HepG2 (cell line): ENCODE results near the gene RPS6KA2. TPM values are rescaled to one million over a fixed set of nuclear protein-coding genes. Genes with fewer than 3 reads are reported as not detected.

Experiments
- ATAC-seq: fragments of 200-7000 bp; cut with Tn5 transposase; 3 replicates; pipeline ENCODE4 v1.9.1; 2020; ENCODE audit warnings: mild to moderate bottlenecking, moderate library complexity
- BruUV-seq: library from RNA; stranded (reverse); fragments of 400-500 nt; replicated peaks from 2 replicates; lab custom pipeline; 2021; lab: Mats Ljungman, UMichigan
- CTCF ChIA-PET: fragments of 300-600 bp; formaldehyde crosslinking; extraction: SDS; loops from one replicate; lab custom pipeline; 2021; ENCODE audit warnings: low total read pairs, inconsistent platforms, low intra/inter-chr PET ratio; lab: Yijun Ruan, JAX
- POLR2A ChIA-PET: fragments of 350-600 bp; sonication (Branson Sonifier 250); formaldehyde crosslinking; loops from one replicate; lab custom pipeline; 2020; ENCODE audit warnings: antibody characterized with exemption, inconsistent platforms; lab: Yijun Ruan, JAX
- DNase-seq: peaks from one replicate; pipeline ENCODE4 v3.0.0-alpha.2; 2015; ENCODE audit warnings: low spot score
- FAIRE-seq: peaks from 3 replicates; lab custom pipeline; 2011; peaks lifted over from hg19 to GRCh38; lab: Jason Lieb, UNC
- H2AFZ ChIP-seq: one replicate; pipeline ENCODE4 v1.6.1; 2011; ENCODE audit warnings: low read length, inconsistent platforms
- H3K27ac ChIP-seq: fragments of 300-600 bp; 3 replicates; pipeline ENCODE4 v1.8.0; 2011; ENCODE audit warnings: mixed run types, mild to moderate bottlenecking, mixed read lengths, low read length, inconsistent platforms; ENCODE audit not compliant: insufficient read depth; ENCODE audit errors: extremely low read length
- H3K27me3 ChIP-seq, 2 experiments: fragments of 200-600 bp in 1 of 2; 2 replicates in 1 of 2; 3 replicates in 1 of 2; pipeline versions ENCODE4 v1.6.0 to v1.8.0; 2011; ENCODE audit warnings: low read length in 2 of 2, mild to moderate bottlenecking in 2 of 2, moderate library complexity in 2 of 2, inconsistent platforms in 1 of 2; ENCODE audit not compliant: insufficient read depth in 2 of 2, control insufficient read depth in 1 of 2
- H3K36me3 ChIP-seq, 2 experiments: fragments of 200-600 bp in 1 of 2; replicated peaks in 1 of 2; 2 replicates in 1 of 2; 3 replicates in 1 of 2; pipeline versions ENCODE4 v1.5.1 to v1.8.0; 2011; ENCODE audit warnings: low read length in 2 of 2, inconsistent platforms in 1 of 2; ENCODE audit not compliant: insufficient read depth in 2 of 2, control insufficient read depth in 1 of 2
- H3K4me1 ChIP-seq: 2 replicates; pipeline ENCODE4 v1.5.1; 2012; ENCODE audit warnings: low read length, inconsistent platforms; ENCODE audit not compliant: insufficient read depth
- H3K4me2 ChIP-seq: 2 replicates; pipeline ENCODE4 v1.6.0; 2011; ENCODE audit warnings: low read depth, low read length, inconsistent platforms
- H3K4me3 ChIP-seq, 3 experiments: fragments of 200-600 bp in 1 of 3; sonication (generic), shearing (Covaris generic) in 1 of 3; replicated peaks in 1 of 3; 2 replicates each; pipeline ENCODE4 v1.5.1; 2011 to 2016; ENCODE audit warnings: low read length in 3 of 3, inconsistent platforms in 2 of 3, low read depth in 2 of 3, mild to moderate bottlenecking in 2 of 3, control low read depth in 1 of 3, mixed read lengths in 1 of 3; ENCODE audit not compliant: insufficient read depth in 1 of 3
- H3K79me2 ChIP-seq: one replicate; pipeline ENCODE4 v1.6.1; 2011; ENCODE audit warnings: low read length, inconsistent platforms; ENCODE audit not compliant: insufficient read depth
- H3K9ac ChIP-seq: 2 replicates; pipeline ENCODE4 v1.6.0; 2011; ENCODE audit warnings: mild to moderate bottlenecking, low read depth, low read length, inconsistent platforms; ENCODE audit not compliant: insufficient read depth
- H3K9me3 ChIP-seq: 2 replicates; pipeline ENCODE4 v1.5.1; 2012; ENCODE audit warnings: mild to moderate bottlenecking, low read length
- H4K20me1 ChIP-seq: 2 replicates; pipeline ENCODE4 v1.6.0; 2011; ENCODE audit warnings: inconsistent platforms, mild to moderate bottlenecking, low read length, moderate library complexity; ENCODE audit not compliant: insufficient read depth
- DNMT3B ChIP-seq: conservative IDR thresholded peaks from 2 replicates; pipeline ENCODE4 v1.6.1; 2016; ENCODE audit warnings: missing biosample characterization, control low read depth
- HDAC1 ChIP-seq: sonication (generic); formaldehyde crosslinking; IDR thresholded peaks from 2 replicates; pipeline ENCODE4 v1.5.1; 2020; ENCODE audit warnings: mild to moderate bottlenecking, missing genetic modification reagents
- LCORL ChIP-seq, 2 experiments: fragments of 450-650 bp in 1 of 2; sonication (generic) in 1 of 2; formaldehyde crosslinking in 1 of 2; IDR thresholded peaks; 2 replicates each; pipeline versions ENCODE4 v1.5.0 to v1.6.1; 2017 to 2020; ENCODE audit warnings: antibody characterized with exemption in 1 of 2, missing genetic modification reagents in 1 of 2
- NFE2L2 ChIP-seq: fragments of 150-350 bp; IDR thresholded peaks from 2 replicates; pipeline ENCODE4 v1.6.1; 2014; ENCODE audit warnings: low read length
- SP2 ChIP-seq: sonication (generic); formaldehyde crosslinking; IDR thresholded peaks from 2 replicates; pipeline ENCODE4 v1.5.1; 2020; ENCODE audit warnings: mild to moderate bottlenecking, missing genetic modification reagents
- ZNF441 ChIP-seq: sonication (generic); formaldehyde crosslinking; IDR thresholded peaks from 2 replicates; pipeline ENCODE4 v1.7.0; 2021; ENCODE audit warnings: missing genetic modification reagents, borderline replicate concordance
- ZNF841 ChIP-seq: sonication (generic); formaldehyde crosslinking; IDR thresholded peaks from 2 replicates; pipeline ENCODE4 v1.8.1; 2023; ENCODE audit warnings: missing genetic modification reagents, borderline replicate concordance
- WGBS: methylation state at CpG from one replicate; pipeline ENCODE4 v1.1.6; 2017; ENCODE audit warnings: low lambda C conversion rate; 5-methylcytosine and 5-hydroxymethylcytosine counted together
- in situ Hi-C: cut with HindIII; loops from 2 replicates; pipeline ENCODE4 v1.10.0; 2017; ENCODE audit warnings: low pct_unique_long_range_greater_than_20kb; ENCODE audit not compliant: extremely low pct_ligation_motif_present
- intact Hi-C: fragments of 100-400 bp; cut with micrococcal nuclease; formaldehyde crosslinking; loops from one replicate; pipeline ENCODE4 v1.10.0; 2022; ENCODE audit not compliant: unreplicated experiment
- polyA plus RNA-seq, 8 experiments: library from polyadenylated mRNA; depleted of rRNA in 3 of 8; stranded (reverse) in 7 of 8; unstranded in 1 of 8; fragments of >200 nt; fragmentation: Illumina TruSeq in 4 of 8; extraction: Trizol in 4 of 8; gene quantifications; 2 replicates each; pipeline versions ENCODE4 v1.2.1 to v1.2.3, GENCODE V29; 2011 to 2016; ENCODE audit warnings: low read depth in 4 of 8, missing spikeins in 1 of 8, mixed read lengths in 1 of 8; ENCODE audit not compliant: insufficient read depth in 1 of 8
- total RNA-seq, 5 experiments: library from RNA; depleted of rRNA; stranded (reverse); fragments of >200 nt; fragmentation: Illumina TruSeq; extraction: Trizol; gene quantifications; 2 replicates each; pipeline ENCODE4 v1.2.3, GENCODE V29; 2016; ENCODE audit warnings: low read depth in 1 of 5
- TF ChIP-seq, protein P1 (sequence below): sonication (generic); formaldehyde crosslinking; IDR thresholded peaks from 2 replicates; pipeline ENCODE4 v1.5.0; 2020; ENCODE audit warnings: mild to moderate bottlenecking, missing genetic modification reagents, borderline replicate concordance
- TF ChIP-seq, protein P2 (sequence below): sonication (generic); formaldehyde crosslinking; IDR thresholded peaks from 2 replicates; pipeline ENCODE4 v1.4.0; 2020; ENCODE audit warnings: missing genetic modification reagents
- TF ChIP-seq, protein P3 (sequence below): IDR thresholded peaks from 2 replicates; pipeline ENCODE4 v1.6.1; 2016; ENCODE audit warnings: low read depth, missing genetic modification reagents, missing compliant biosample characterization

The RPS6KA2 gene
- total and polyA plus RNA-seq, 2 of the 13 experiments (the other 11 are each of a cell fraction or from before 2014, with no cell fraction given) = 0.22 to 0.38 TPM

GRCh38 chr6:166578536-166579236 lies 48.4 kb downstream of the RPS6KA2 start (continued):
- TF ChIP-seq, protein P1, sequence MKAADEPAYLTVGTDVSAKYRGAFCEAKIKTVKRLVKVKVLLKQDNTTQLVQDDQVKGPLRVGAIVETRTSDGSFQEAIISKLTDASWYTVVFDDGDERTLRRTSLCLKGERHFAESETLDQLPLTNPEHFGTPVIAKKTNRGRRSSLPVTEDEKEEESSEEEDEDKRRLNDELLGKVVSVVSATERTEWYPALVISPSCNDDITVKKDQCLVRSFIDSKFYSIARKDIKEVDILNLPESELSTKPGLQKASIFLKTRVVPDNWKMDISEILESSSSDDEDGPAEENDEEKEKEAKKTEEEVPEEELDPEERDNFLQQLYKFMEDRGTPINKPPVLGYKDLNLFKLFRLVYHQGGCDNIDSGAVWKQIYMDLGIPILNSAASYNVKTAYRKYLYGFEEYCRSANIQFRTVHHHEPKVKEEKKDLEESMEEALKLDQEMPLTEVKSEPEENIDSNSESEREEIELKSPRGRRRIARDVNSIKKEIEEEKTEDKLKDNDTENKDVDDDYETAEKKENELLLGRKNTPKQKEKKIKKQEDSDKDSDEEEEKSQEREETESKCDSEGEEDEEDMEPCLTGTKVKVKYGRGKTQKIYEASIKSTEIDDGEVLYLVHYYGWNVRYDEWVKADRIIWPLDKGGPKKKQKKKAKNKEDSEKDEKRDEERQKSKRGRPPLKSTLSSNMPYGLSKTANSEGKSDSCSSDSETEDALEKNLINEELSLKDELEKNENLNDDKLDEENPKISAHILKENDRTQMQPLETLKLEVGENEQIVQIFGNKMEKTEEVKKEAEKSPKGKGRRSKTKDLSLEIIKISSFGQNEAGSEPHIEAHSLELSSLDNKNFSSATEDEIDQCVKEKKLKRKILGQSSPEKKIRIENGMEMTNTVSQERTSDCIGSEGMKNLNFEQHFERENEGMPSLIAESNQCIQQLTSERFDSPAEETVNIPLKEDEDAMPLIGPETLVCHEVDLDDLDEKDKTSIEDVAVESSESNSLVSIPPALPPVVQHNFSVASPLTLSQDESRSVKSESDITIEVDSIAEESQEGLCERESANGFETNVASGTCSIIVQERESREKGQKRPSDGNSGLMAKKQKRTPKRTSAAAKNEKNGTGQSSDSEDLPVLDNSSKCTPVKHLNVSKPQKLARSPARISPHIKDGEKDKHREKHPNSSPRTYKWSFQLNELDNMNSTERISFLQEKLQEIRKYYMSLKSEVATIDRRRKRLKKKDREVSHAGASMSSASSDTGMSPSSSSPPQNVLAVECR (CRISPR knock-in tag) = no peak
- TF ChIP-seq DNMT3B (CRISPR knock-in tag) = no peak
- no peak for TF ChIP-seq NFE2L2

DNA sequence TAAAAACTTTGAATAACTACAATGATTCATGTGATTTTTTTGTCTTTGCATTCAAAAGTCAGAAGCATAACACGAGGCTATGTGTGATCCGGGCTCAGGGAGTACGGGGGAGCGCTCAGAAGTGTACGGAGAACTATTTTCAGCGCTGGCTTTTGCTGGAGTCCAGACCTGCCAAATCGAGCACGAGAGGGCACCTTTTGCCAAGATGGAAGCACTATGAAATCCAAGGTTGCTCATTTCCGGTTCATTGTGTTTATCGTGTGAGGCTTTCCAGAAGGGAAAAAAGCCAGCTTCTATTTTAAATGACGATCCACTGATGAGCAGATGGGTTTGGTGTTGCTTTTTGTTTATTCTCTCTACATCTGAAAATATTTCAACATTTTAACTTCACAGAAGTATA lies 51.8 kb downstream of the RPS6KA2 start:
- Histone ChIP-seq H3K4me2 (no peak overlapping the region), H3K27me3 (peaks cover 4 to 55% of the 10 kb centered on the region in 2 experiments; a peak in 4 of 5 replicates), H2AFZ (no peak overlapping the region), H3K4me3 (no peak overlapping the region), H3K9ac (no peak overlapping the region), H3K79me2 (no peaks in the 10 kb centered on the region), H3K36me3 (no peaks in the 10 kb centered on the region), H3K4me1 (no peaks in the 10 kb centered on the region), H4K20me1 (no peaks in the 10 kb centered on the region), H3K27ac (no peak overlapping the region), H3K9me3 (no peaks in the 10 kb centered on the region)
- no TSS peak for BruUV-seq
- ChIA-PET POLR2A (no interaction called here), CTCF (no interaction called here)
- DNase-seq = no peak
- FAIRE-seq = no peak
- WGBS = 37% methylated on average over 11 of the region's 11 CpGs
- in situ Hi-C loops (no loop called here), intact Hi-C loops (no loop called here)
- no peak for ATAC-seq
- TF ChIP-seq HDAC1 (CRISPR knock-in tag) (no peak), ZNF841 (CRISPR knock-in tag) (no peak), SP2 (no peak), LCORL (IDR thresholded peaks at IDR 0.05) (no peak), LCORL (CRISPR knock-in tag; IDR thresholded peaks at IDR 0.05) (no peak), ZNF441 (CRISPR knock-in tag) (no peak)
- TF ChIP-seq, protein P2, sequence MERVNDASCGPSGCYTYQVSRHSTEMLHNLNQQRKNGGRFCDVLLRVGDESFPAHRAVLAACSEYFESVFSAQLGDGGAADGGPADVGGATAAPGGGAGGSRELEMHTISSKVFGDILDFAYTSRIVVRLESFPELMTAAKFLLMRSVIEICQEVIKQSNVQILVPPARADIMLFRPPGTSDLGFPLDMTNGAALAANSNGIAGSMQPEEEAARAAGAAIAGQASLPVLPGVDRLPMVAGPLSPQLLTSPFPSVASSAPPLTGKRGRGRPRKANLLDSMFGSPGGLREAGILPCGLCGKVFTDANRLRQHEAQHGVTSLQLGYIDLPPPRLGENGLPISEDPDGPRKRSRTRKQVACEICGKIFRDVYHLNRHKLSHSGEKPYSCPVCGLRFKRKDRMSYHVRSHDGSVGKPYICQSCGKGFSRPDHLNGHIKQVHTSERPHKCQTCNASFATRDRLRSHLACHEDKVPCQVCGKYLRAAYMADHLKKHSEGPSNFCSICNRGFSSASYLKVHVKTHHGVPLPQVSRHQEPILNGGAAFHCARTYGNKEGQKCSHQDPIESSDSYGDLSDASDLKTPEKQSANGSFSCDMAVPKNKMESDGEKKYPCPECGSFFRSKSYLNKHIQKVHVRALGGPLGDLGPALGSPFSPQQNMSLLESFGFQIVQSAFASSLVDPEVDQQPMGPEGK (CRISPR knock-in tag) = no peak
- TF ChIP-seq, protein P3, sequence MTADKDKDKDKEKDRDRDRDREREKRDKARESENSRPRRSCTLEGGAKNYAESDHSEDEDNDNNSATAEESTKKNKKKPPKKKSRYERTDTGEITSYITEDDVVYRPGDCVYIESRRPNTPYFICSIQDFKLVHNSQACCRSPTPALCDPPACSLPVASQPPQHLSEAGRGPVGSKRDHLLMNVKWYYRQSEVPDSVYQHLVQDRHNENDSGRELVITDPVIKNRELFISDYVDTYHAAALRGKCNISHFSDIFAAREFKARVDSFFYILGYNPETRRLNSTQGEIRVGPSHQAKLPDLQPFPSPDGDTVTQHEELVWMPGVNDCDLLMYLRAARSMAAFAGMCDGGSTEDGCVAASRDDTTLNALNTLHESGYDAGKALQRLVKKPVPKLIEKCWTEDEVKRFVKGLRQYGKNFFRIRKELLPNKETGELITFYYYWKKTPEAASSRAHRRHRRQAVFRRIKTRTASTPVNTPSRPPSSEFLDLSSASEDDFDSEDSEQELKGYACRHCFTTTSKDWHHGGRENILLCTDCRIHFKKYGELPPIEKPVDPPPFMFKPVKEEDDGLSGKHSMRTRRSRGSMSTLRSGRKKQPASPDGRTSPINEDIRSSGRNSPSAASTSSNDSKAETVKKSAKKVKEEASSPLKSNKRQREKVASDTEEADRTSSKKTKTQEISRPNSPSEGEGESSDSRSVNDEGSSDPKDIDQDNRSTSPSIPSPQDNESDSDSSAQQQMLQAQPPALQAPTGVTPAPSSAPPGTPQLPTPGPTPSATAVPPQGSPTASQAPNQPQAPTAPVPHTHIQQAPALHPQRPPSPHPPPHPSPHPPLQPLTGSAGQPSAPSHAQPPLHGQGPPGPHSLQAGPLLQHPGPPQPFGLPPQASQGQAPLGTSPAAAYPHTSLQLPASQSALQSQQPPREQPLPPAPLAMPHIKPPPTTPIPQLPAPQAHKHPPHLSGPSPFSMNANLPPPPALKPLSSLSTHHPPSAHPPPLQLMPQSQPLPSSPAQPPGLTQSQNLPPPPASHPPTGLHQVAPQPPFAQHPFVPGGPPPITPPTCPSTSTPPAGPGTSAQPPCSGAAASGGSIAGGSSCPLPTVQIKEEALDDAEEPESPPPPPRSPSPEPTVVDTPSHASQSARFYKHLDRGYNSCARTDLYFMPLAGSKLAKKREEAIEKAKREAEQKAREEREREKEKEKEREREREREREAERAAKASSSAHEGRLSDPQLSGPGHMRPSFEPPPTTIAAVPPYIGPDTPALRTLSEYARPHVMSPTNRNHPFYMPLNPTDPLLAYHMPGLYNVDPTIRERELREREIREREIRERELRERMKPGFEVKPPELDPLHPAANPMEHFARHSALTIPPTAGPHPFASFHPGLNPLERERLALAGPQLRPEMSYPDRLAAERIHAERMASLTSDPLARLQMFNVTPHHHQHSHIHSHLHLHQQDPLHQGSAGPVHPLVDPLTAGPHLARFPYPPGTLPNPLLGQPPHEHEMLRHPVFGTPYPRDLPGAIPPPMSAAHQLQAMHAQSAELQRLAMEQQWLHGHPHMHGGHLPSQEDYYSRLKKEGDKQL (CRISPR knock-in tag) = no peak
